PC-9 (cell line): ENCODE measurements around the gene CRY2. TPM values are rescaled to one million over a fixed set of nuclear protein-coding genes. Genes with fewer than 3 reads are reported as not detected.

Experiments
- BruUV-seq: library from RNA; stranded (reverse); fragments of 400-500 nt; replicated peaks from 2 replicates; lab custom pipeline; 2021; lab: Mats Ljungman, UMichigan
- CTCF ChIA-PET: fragments of 300-600 bp; sonication (Branson Sonifier 250); formaldehyde crosslinking; loops from one replicate; lab custom pipeline; 2022; ENCODE audit warnings: antibody characterized with exemption; lab: Charles Lee
- POLR2A ChIA-PET: fragments of 300-600 bp; sonication (Branson Sonifier 250); formaldehyde crosslinking; loops from one replicate; lab custom pipeline; 2022; ENCODE audit warnings: antibody characterized with exemption; ENCODE audit not compliant: unreplicated experiment; lab: Charles Lee
- DNase-seq, 2 experiments: peaks; one replicate each; pipeline versions ENCODE4 v3.0.0 to v3.0.0-alpha.2; 2015 to 2022; ENCODE audit warnings: mixed read lengths in 1 of 2
- H2AFZ ChIP-seq: fragments of 200-600 bp; sonication (generic); 2 replicates; pipeline ENCODE4 v1.8.1; 2017; ENCODE audit warnings: antibody characterized with exemption
- H3F3A ChIP-seq: fragments of 200-600 bp; sonication (generic); 2 replicates; pipeline ENCODE4 v1.8.1; 2017; ENCODE audit warnings: antibody characterized with exemption, mild to moderate bottlenecking, low read depth; ENCODE audit not compliant: insufficient read depth
- H3K27ac ChIP-seq: fragments of 200-600 bp; sonication (generic); 2 replicates; pipeline ENCODE4 v1.6.1; 2016; ENCODE audit warnings: mixed run types
- H3K27me3 ChIP-seq: fragments of 200-600 bp; sonication (generic); 2 replicates; pipeline ENCODE4 v1.6.1; 2016; ENCODE audit warnings: low read depth, mixed run types; ENCODE audit not compliant: insufficient read depth
- H3K36me3 ChIP-seq: fragments of 200-600 bp; sonication (generic); 2 replicates; pipeline ENCODE4 v1.6.1; 2016; ENCODE audit warnings: low read depth, mixed run types
- H3K4me1 ChIP-seq: fragments of 200-600 bp; sonication (generic); replicated peaks from 2 replicates; pipeline ENCODE4 v1.6.1; 2016; ENCODE audit warnings: mixed run types; ENCODE audit not compliant: insufficient read depth
- H3K4me2 ChIP-seq: fragments of 200-600 bp; sonication (generic); 2 replicates; pipeline ENCODE4 v1.6.1; 2017; ENCODE audit warnings: mixed run types
- H3K4me3 ChIP-seq: fragments of 200-600 bp; sonication (generic); 2 replicates; pipeline ENCODE4 v1.6.1; 2016; ENCODE audit warnings: mixed run types
- H3K79me2 ChIP-seq: fragments of 200-600 bp; sonication (generic); 2 replicates; pipeline ENCODE4 v1.6.1; 2017; ENCODE audit warnings: low read depth, mixed run types
- H3K9me2 ChIP-seq: fragments of 200-600 bp; sonication (generic); 2 replicates; pipeline ENCODE4 v1.8.1; 2017; ENCODE audit warnings: mild to moderate bottlenecking; ENCODE audit not compliant: insufficient read depth
- H3K9me3 ChIP-seq: fragments of 200-600 bp; sonication (generic); 2 replicates; pipeline ENCODE4 v1.8.1; 2016; ENCODE audit warnings: low read depth; ENCODE audit not compliant: insufficient read depth
- H4K20me1 ChIP-seq: fragments of 200-600 bp; sonication (generic); 2 replicates; pipeline ENCODE4 v1.8.1; 2017; ENCODE audit not compliant: insufficient read depth
- CTCF ChIP-seq: fragments of 200-600 bp; sonication (generic); conservative IDR thresholded peaks from 2 replicates; pipeline ENCODE4 v1.6.1; 2017; ENCODE audit warnings: mixed run types, antibody characterized with exemption, mild to moderate bottlenecking, moderate library complexity
- EZH2 ChIP-seq: fragments of 200-600 bp; sonication (generic); IDR thresholded peaks from 2 replicates; pipeline ENCODE4 v1.8.0; 2017; ENCODE audit warnings: antibody characterized with exemption, low read depth
- intact Hi-C: fragments of 100-400 bp; cut with micrococcal nuclease; formaldehyde crosslinking; loops from one replicate; pipeline ENCODE4 v1.10.0; 2022; ENCODE audit not compliant: unreplicated experiment
- total RNA-seq: library from RNA; stranded (reverse); gene quantifications from 2 replicates; pipeline ENCODE4 v1.2.3, GENCODE V29; 2021

Gene CRY2
- total RNA-seq, 1 experiment from 2014 or later: 17.5 TPM

GRCh38 chr11:45850446-45850845 lies 3.2 kb downstream of the CRY2 start:
- no peak overlapping the region for H3K4me3 ChIP-seq
- intact Hi-C loops: no loop called here
- no peak overlapping the region for H2AFZ ChIP-seq
- H3K27ac ChIP-seq: no peak overlapping the region
- H3K9me2 ChIP-seq: no peaks in the 10 kb centered on the region
- H4K20me1 ChIP-seq: peaks cover 16% of the 10 kb centered on the region; the same call in 1 of the 2 replicates
- H3K27me3 ChIP-seq: no peaks in the 10 kb centered on the region
- ChIA-PET CTCF (no interaction called here), POLR2A (no interaction called here)
- peaks cover 11% of the 10 kb centered on the region for H3K4me1 ChIP-seq
- no peaks in the 10 kb centered on the region for H3K36me3 ChIP-seq
- H3K79me2 ChIP-seq: peaks cover 16% of the 10 kb centered on the region; the same call in 1 of the 2 replicates
- H3K4me2 ChIP-seq: no peak overlapping the region
- no peaks in the 10 kb centered on the region for H3F3A ChIP-seq
- no peak for TF ChIP-seq EZH2
- no peak for TF ChIP-seq CTCF
- no peak for DNase-seq
- H3K9me3 ChIP-seq: no peaks in the 10 kb centered on the region
- BruUV-seq: no TSS peak

GRCh38 chr11:45851228-45851627 lies 4.0 kb downstream of the CRY2 start:
- H3K4me1 ChIP-seq: peaks cover 11% of the 10 kb centered on the region
- no TSS peak for BruUV-seq
- H3K36me3 ChIP-seq: no peaks in the 10 kb centered on the region
- peaks cover 16% of the 10 kb centered on the region; the same call in 1 of the 2 replicates for H4K20me1 ChIP-seq
- TF ChIP-seq CTCF: no peak
- no peak for TF ChIP-seq EZH2
- CTCF ChIA-PET: no interaction called here
- no peaks in the 10 kb centered on the region for H3F3A ChIP-seq
- no peaks in the 10 kb centered on the region for H3K27me3 ChIP-seq
- DNase-seq: no peak
- peaks cover 16% of the 10 kb centered on the region; the same call in 1 of the 2 replicates for H3K79me2 ChIP-seq
- no peaks in the 10 kb centered on the region for H3K9me3 ChIP-seq
- no peak overlapping the region for H2AFZ ChIP-seq
- POLR2A ChIA-PET: no interaction called here
- no peak overlapping the region for H3K27ac ChIP-seq
- no peak overlapping the region for H3K4me3 ChIP-seq
- no peaks in the 10 kb centered on the region for H3K9me2 ChIP-seq
- no peak overlapping the region for H3K4me2 ChIP-seq
- intact Hi-C loops: no loop called here

GRCh38 chr11:45852018-45852711 lies 4.9 kb downstream of the CRY2 start:
- no peaks in the 10 kb centered on the region for H3K27me3 ChIP-seq
- no peaks in the 10 kb centered on the region for H3K9me3 ChIP-seq
- intact Hi-C loops: no loop called here
- TF ChIP-seq CTCF (no peak), EZH2 (no peak)
- POLR2A ChIA-PET: no interaction called here
- peaks cover 16% of the 10 kb centered on the region; the same call in 1 of the 2 replicates for H4K20me1 ChIP-seq
- no peak overlapping the region for H2AFZ ChIP-seq
- H3K27ac ChIP-seq: no peak overlapping the region
- no TSS peak for BruUV-seq
- H3K36me3 ChIP-seq: no peaks in the 10 kb centered on the region
- CTCF ChIA-PET: no interaction called here
- H3K4me2 ChIP-seq: no peak overlapping the region
- H3K4me1 ChIP-seq: peaks cover 11% of the 10 kb centered on the region
- no peaks in the 10 kb centered on the region for H3K9me2 ChIP-seq
- DNase-seq: no peak
- H3F3A ChIP-seq: no peaks in the 10 kb centered on the region
- peaks cover 16% of the 10 kb centered on the region; the same call in 1 of the 2 replicates for H3K79me2 ChIP-seq
- no peak overlapping the region for H3K4me3 ChIP-seq
